A549 (cell line): ENCODE results near the gene SLC30A1. TPM values are rescaled to one million over a fixed set of nuclear protein-coding genes. Genes with fewer than 3 reads are reported as not detected.

ENCODE experiments used
- ATAC-seq, 2 experiments: fragments of 200-7000 bp in 1 of 2; fragments of >200 bp in 1 of 2; cut with Nextera tagmentation in 1 of 2; cut with Tn5 transposase in 1 of 2; 3 replicates each; pipeline versions ENCODE4 v1.8.0 to v1.9.1; 2018 to 2020; ENCODE audit warnings: mild to moderate bottlenecking in 1 of 2, moderate library complexity in 1 of 2
- CTCF ChIA-PET: fragments of 300-600 bp; sonication (Branson Sonifier 250); formaldehyde crosslinking; extraction: SDS; loops from one replicate; lab custom pipeline; 2021; ENCODE audit warnings: antibody characterized with exemption, inconsistent platforms; lab: Yijun Ruan, JAX
- POLR2A ChIA-PET: fragments of 350-600 bp; formaldehyde crosslinking; extraction: SDS; loops from one replicate; lab custom pipeline; 2021; ENCODE audit warnings: antibody characterized with exemption, inconsistent platforms; lab: Yijun Ruan, JAX
- DNase-seq, 2 experiments: peaks; one replicate each; pipeline versions ENCODE4 v3.0.0 to v3.0.0-alpha.2; 2011 to 2016; ENCODE audit warnings: low read depth in 1 of 2, low spot score in 1 of 2
- FAIRE-seq: peaks from 2 replicates; lab custom pipeline; 2011; peaks lifted over from hg19 to GRCh38; lab: Jason Lieb, UNC
- H3K27ac ChIP-seq, 2 experiments: fragments of >200 bp; sonication (Bioruptor Twin); formaldehyde crosslinking; 3 replicates each; pipeline ENCODE4 v1.5.1; 2016 to 2017
- H3K4me1 ChIP-seq: fragments of >200 bp; sonication (Bioruptor Twin); formaldehyde crosslinking; 3 replicates; pipeline ENCODE4 v1.6.1; 2016
- H3K4me2 ChIP-seq: fragments of >200 bp; sonication (Bioruptor Twin); formaldehyde crosslinking; 3 replicates; pipeline ENCODE4 v1.6.1; 2016
- H3K4me3 ChIP-seq: fragments of >200 bp; sonication (Bioruptor Twin); formaldehyde crosslinking; 3 replicates; pipeline ENCODE4 v1.5.1; 2016
- H3K9me3 ChIP-seq: fragments of >200 bp; sonication (Bioruptor Twin); formaldehyde crosslinking; 3 replicates; pipeline ENCODE4 v1.6.1; 2016
- CEBPB ChIP-seq, 2 experiments: fragments of >200 bp in 1 of 2; sonication (Bioruptor Twin) in 1 of 2; formaldehyde crosslinking in 1 of 2; IDR thresholded peaks; 2 replicates each; pipeline ENCODE4 v1.6.1; 2012 to 2016
- EHMT2 ChIP-seq: fragments of 200-600 bp; sonication (generic); IDR thresholded peaks from 2 replicates; pipeline ENCODE4 v1.6.1; 2016; ENCODE audit warnings: antibody characterized with exemption, low read depth, mild to moderate bottlenecking, moderate library complexity
- EP300 ChIP-seq, 2 experiments: fragments of >200 bp; sonication (Bioruptor Twin); formaldehyde crosslinking; IDR thresholded peaks; 2 replicates in 1 of 2; 3 replicates in 1 of 2; pipeline ENCODE4 v1.6.1; 2016 to 2017
- FOSB ChIP-seq: fragments of 250-450 bp; sonication (Bioruptor Pico); IDR thresholded peaks from 2 replicates; pipeline ENCODE4 v1.5.0; 2020; ENCODE audit warnings: mild to moderate bottlenecking, moderate library complexity
- FOSL2 ChIP-seq, 2 experiments: fragments of 450-650 bp in 1 of 2; fragments of >200 bp in 1 of 2; sonication (Bioruptor Twin) in 1 of 2; formaldehyde crosslinking; IDR thresholded peaks; 2 replicates each; pipeline versions ENCODE4 v1.5.0 to v1.6.1; 2016 to 2020; ENCODE audit warnings: mild to moderate bottlenecking in 1 of 2, moderate library complexity in 1 of 2
- GATA3 ChIP-seq: IDR thresholded peaks from 2 replicates; pipeline ENCODE4 v1.6.1; 2012; ENCODE audit warnings: borderline replicate concordance
- HDAC2 ChIP-seq: fragments of 200-600 bp; sonication (generic); IDR thresholded peaks from 2 replicates; pipeline ENCODE4 v1.6.1; 2016
- HES2 ChIP-seq: fragments of >200 bp; sonication (Bioruptor Twin); formaldehyde crosslinking; IDR thresholded peaks from 2 replicates; pipeline ENCODE4 v1.6.1; 2016
- HOXB13 ChIP-seq: fragments of 250-450 bp; sonication (Bioruptor Pico); IDR thresholded peaks from 2 replicates; pipeline ENCODE4 v1.5.0; 2020; ENCODE audit warnings: low read depth, mild to moderate bottlenecking, moderate library complexity
- JUN ChIP-seq, 2 experiments: fragments of >200 bp; sonication (Bioruptor Twin); formaldehyde crosslinking; IDR thresholded peaks; 2 replicates in 1 of 2; 3 replicates in 1 of 2; pipeline ENCODE4 v1.6.1; 2016 to 2017
- JUNB ChIP-seq: fragments of >200 bp; sonication (Bioruptor Twin); formaldehyde crosslinking; IDR thresholded peaks from 2 replicates; pipeline ENCODE4 v1.6.1; 2016
- KDM5A ChIP-seq: fragments of 200-600 bp; sonication (generic); IDR thresholded peaks from 2 replicates; pipeline ENCODE4 v1.6.1; 2016; ENCODE audit warnings: antibody characterized with exemption, mild to moderate bottlenecking
- MAX ChIP-seq: IDR thresholded peaks from 2 replicates; pipeline ENCODE4 v1.6.1; 2012
- MAZ ChIP-seq: fragments of 150-350 bp; IDR thresholded peaks from 2 replicates; pipeline ENCODE4 v1.6.1; 2014; ENCODE audit warnings: antibody characterized with exemption, low read depth, low read length, borderline replicate concordance
- NFE2L2 ChIP-seq: fragments of 150-350 bp; conservative IDR thresholded peaks from 2 replicates; pipeline ENCODE4 v1.6.1; 2014; ENCODE audit warnings: low read length
- PBX3 ChIP-seq: IDR thresholded peaks from 2 replicates; pipeline ENCODE4 v1.6.1; 2012
- REST ChIP-seq: fragments of 200-600 bp; sonication (generic); IDR thresholded peaks from 2 replicates; pipeline ENCODE4 v1.6.1; 2016; ENCODE audit warnings: antibody characterized with exemption, mild to moderate bottlenecking, moderate library complexity
- RFX5 ChIP-seq: fragments of 450-650 bp; IDR thresholded peaks from 2 replicates; pipeline ENCODE4 v1.7.1; 2014; ENCODE audit warnings: antibody characterized with exemption, mild to moderate bottlenecking, moderate library complexity
- USF2 ChIP-seq: fragments of 450-650 bp; IDR thresholded peaks from 2 replicates; pipeline ENCODE4 v1.6.1; 2014; ENCODE audit warnings: antibody characterized with exemption
- ZC3H11A ChIP-seq: fragments of 450-650 bp; IDR thresholded peaks from 2 replicates; pipeline ENCODE4 v1.6.1; 2014; ENCODE audit warnings: antibody characterized with exemption, mild to moderate bottlenecking
- WGBS: methylation state at CpG from one replicate; pipeline ENCODE4 v1.1.6; 2017; ENCODE audit errors: missing lambda C conversion rate; 5-methylcytosine and 5-hydroxymethylcytosine counted together
- polyA plus RNA-seq, 4 experiments: library from polyadenylated mRNA; depleted of rRNA in 3 of 4; stranded (reverse); fragments of >200 nt; fragmentation: RNase III in 1 of 4; extraction: RNeasy Plus Mini Kit Qiagen cat#74134 plus additional on column Dnase treatment in 1 of 4; gene quantifications; 2 replicates in 3 of 4; 3 replicates in 1 of 4; pipeline ENCODE4 v1.2.3, GENCODE V29; 2011 to 2017

The SLC30A1 gene
- polyA plus RNA-seq, 2 of the 4 experiments (the other 2 are of a cell fraction) = 20.6 to 27.0 TPM

- no peak for TF ChIP-seq REST
- TF ChIP-seq, all 56 proteins: peak for 0
Observed at GRCh38 chr1:211616965-211617297, 38.0 kb upstream of the SLC30A1 start (continued).

GRCh38 chr1:211616231-211616964 lies 37.4 kb upstream of the SLC30A1 start:
- WGBS = 75% methylated on average over 13 of the region's 13 CpGs
- Histone ChIP-seq H3K4me3 (no peak overlapping the region), H3K27ac (0 out of 6 replicates have a peak overlapping the region, but pooled peaks of 1 of the 2 experiments have one; percentile 29), H3K4me1 (peaks cover 19% of the 10 kb centered on the region), H3K4me2 (no peak overlapping the region), H3K9me3 (no peaks in the 10 kb centered on the region)
- ATAC-seq = no peak
- ChIA-PET POLR2A (no interaction called here), CTCF (interaction anchor here (0.8 to 6.2 kb wide), 3 partner anchors 10 to 37 kb away, joined by 3 to 28 read pairs (median 3); partner anchors contain the start of gene SLC30A1)
- no peak for TF ChIP-seq HOXB13 (CRISPR knock-in tag)
- no peak for TF ChIP-seq FOSL2 (IDR thresholded peaks at IDR 0.05)
- no peak for TF ChIP-seq FOSL2 (CRISPR knock-in tag; IDR thresholded peaks at IDR 0.05)
- TF ChIP-seq RFX5 = no peak
- TF ChIP-seq GATA3 = no peak
- no peak for TF ChIP-seq ZC3H11A
- TF ChIP-seq MAX = no peak
- no peak for TF ChIP-seq MAZ
- no peak for TF ChIP-seq NFE2L2
- TF ChIP-seq JUN (IDR thresholded peaks at IDR 0.05) = no peak
- no peak for TF ChIP-seq FOSB (CRISPR knock-in tag)
- TF ChIP-seq JUNB = no peak
- TF ChIP-seq EP300 (IDR thresholded peaks at IDR 0.05) = no peak
- TF ChIP-seq REST = no peak
- TF ChIP-seq CEBPB (IDR thresholded peaks at IDR 0.05) = no peak
- no peak for FAIRE-seq
- no peak for DNase-seq

- H3K4me3 ChIP-seq = no peak overlapping the region
- H3K4me2 ChIP-seq = no peak overlapping the region
- 96% methylated on average over 11 of the region's 11 CpGs for WGBS
- DNase-seq (no peak), FAIRE-seq (no peak), ATAC-seq (no peak)
- H3K4me1 ChIP-seq = peaks cover 24% of the 10 kb centered on the region
- H3K9me3 ChIP-seq = no peaks in the 10 kb centered on the region
- ChIA-PET CTCF (interaction anchor here (0.8 kb wide), 1 partner anchor 56 kb away, joined by 5 read pairs; no protein-coding TSS in a partner anchor), POLR2A (no interaction called here)
- peak overlapping the region in 1 of 2 experiments; percentile 89; a peak in 3 of 6 replicates for H3K27ac ChIP-seq
- TF ChIP-seq USF2 (no peak), REST (no peak), HDAC2 (no peak), PBX3 (no peak), KDM5A (no peak), RFX5 (no peak), HES2 (no peak), EHMT2 (no peak)
Observed at GRCh38 chr1:211614615-211615014, 35.7 kb upstream of the SLC30A1 start.
